CD4-positive, alpha-beta T cell treated with Interleukin-4 for 1 hour (primary cell): ENCODE results near the gene CTTNBP2.

Source experiments
- DNase-seq, 2 donors: peaks; one replicate each; pipeline ENCODE4 v3.0.0-alpha.2; 2020 to 2022

Gene CTTNBP2

DNA sequence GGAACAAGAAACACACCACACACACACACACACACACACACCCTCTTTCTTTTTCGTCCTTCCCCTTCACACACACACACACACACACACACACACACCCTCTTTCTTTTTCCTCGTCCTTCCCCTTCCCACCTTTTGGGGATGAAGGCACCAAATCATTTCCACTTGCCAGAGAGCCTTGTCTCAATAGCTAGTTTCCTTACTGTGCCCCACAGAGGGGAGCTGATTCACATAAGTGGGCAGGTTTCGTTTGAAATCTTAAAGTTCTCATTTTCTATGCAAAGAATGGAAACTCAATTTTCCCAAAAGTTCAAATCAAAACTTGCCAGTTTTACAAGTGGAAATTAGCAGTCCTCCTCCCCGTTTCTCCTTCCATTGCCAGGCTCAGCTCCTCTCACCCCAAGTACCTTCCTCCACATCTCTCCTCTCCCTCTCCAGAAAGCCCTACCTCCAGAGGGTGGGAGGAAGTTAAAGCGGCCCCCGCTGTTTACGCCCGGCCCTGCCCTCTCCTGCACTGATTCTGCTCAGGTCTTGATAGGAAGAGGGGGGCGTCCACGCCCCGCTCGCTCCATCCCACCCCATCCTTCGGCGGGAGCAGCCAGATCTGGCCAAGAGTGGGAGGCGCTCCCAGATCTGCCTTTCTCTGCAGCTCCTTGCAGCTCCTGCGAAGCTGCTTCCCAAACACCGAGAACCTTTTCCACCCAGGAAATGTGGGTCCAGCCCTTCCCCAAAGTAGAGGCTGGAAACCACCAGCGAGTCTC, 1.3 kb downstream of the CTTNBP2 start:
- no peak for DNase-seq

DNA sequence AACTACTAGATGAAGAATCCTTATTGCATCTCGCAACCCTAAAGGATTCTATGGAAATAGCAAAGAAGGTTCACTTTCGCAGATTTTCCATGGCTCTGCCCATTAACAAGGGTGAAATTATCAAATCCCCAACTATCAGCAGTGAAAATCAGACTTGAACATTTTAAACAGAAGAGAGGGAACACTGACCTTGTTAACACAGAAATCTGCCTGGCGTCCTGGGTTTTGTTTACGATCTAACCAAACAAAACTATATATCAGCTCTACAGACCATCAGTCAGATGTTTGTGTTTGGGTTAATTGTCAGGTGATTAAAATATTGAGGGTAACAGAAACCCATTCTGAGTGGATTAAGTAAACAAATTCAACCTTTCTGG, 1.9 kb downstream of the CTTNBP2 start:
- DNase-seq, result no peak

DNA sequence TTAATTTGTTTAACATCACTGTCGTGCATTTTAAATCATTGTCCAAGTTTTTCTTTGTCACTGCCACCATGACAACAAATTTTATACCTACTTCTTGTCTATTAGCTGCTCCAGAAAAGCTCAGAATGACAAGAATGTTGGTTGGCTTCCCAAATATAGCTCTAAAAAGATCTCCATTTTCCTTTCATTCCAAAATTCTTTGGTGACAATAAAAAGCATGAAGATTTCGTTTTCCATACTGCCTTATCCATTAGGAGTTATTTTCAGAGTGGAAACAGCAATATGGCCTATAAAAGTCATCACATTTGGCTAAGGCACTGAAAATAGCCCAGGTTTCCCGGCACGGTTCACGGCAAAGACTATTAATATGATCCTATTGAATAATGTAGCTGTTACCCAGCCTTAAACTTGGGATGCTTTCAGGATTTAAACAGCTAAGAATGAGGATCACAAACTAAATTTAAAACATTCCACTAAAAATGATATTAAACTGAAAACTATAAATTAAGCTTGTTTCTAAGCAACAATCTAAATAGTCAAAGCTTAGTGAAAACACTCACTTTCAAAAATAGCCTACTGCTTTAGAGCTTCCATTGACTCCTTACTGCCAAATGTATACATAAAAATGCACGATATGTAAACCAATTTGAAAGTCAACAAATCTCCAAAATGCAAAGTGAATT, 2.7 kb downstream of the CTTNBP2 start:
- no peak for DNase-seq

DNA sequence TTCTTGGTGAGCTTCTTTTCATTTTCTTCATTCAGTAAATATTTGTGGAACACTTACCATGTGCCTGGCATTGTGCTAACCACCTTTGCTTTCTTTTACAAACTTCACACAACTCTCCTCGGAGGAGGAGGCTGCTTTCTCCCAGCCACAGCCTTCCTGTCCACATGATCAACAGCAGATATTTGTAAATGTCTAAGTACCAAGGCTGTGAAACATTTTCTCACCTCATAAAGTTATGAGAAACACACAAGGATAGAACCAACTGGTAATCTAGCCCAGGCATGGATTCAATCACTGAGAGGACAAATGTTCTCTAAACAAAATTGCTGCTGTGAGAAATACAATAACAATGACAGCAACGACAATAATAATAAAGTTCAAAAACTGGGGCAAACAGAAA, 3.9 kb downstream of the CTTNBP2 start:
- DNase-seq, result no peak

DNA sequence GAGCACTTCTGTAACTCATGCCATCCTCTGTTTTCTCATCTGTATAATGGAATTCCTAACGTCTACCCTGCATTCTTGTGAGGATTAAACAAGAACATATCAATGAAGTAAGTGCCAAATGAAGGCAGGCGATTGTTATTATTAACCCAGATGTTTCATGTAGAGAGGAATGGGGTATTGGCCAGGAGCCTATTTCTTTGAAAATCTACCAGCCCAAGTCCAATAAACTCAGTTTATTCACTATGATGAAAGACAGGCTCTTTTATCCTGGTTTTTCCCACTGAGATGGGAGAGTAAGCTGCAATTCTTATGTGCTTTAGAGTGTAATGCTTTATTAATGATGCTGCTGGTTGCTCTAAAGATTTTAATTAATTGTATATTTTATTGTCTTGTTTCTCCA, 9.6 kb downstream of the CTTNBP2 start:
- no peak for DNase-seq

DNA sequence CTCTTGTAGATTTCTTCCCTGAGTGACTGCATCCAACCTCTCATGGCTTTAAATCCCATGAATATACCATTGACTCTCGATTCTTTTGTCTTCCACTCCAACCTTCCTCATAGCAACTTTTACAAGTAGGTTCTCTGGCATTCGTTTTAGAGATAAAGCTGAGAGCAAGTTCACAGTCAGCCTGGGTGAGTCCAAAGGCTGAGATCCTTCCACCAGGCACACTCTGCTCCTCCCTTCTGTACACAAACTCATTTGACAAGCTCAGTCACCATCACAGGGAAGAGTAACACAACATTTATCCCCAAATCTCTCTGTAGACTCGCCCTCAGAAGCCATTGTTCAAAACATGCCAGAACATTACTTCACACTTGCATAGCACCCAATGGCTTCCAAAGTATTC, 10.9 kb downstream of the CTTNBP2 start:
- no peak for DNase-seq

DNA sequence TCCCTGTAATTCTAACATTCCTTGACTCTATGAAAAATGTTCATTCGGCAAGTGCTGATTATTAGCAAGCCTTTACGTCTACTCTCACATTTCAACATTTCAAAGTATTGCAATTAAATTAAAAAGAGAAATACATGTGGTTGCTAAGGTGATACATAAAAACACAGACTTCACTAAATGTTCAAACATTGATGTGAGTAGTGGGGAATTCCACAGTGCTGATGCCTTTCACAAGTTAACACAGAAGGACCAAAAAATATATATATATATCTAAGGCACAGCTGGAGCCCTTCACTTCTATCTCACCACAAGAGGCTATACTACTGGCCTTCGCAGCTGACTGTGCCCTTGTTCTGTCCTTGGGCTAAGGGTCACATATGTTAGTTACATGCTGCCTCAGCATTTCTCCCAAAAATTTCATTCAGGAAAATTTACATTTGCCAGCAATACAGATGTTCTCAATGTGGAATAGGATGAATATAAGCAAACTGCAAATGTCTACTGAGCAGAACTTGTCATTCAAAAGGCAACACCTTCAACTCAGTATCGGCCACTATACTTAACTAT, 13.9 kb downstream of the CTTNBP2 start:
- no peak for DNase-seq

DNA sequence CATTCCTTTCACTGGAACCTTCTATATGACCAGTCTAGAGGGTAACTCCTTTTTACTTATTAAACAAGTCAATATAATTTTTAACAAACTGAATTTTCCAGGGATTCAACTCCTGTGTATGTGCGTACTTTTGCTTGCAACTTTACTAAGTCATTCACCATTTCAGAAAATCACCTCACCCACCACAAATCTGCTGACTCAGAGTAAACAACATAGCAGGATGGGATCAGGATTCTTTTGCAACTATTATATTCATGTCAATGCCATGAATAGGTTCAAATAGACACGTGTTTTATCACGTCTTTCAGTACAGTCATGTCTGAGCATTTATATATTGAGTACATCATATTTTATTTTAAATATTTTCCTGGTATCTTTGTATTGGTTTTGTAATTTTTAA, 14.5 kb downstream of the CTTNBP2 start:
- no peak for DNase-seq

DNA sequence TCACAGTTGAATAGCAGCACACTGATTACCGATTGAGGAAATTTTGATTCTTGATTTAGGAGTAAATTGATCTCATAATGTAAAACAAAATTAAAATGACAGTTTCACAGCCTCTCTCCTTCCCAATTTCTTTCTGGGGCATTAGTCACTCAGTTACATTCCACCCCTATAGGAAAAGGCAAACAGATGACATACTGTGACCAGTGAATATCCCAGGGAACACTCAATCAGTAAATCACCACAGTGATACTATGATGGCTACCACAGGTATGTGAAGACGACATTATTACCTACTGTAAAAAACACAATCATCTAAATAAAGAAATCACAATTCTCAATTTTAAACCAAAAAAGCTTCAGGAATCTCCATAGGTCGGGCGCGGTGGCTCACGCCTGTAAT, 15.5 kb downstream of the CTTNBP2 start:
- no peak for DNase-seq

DNA sequence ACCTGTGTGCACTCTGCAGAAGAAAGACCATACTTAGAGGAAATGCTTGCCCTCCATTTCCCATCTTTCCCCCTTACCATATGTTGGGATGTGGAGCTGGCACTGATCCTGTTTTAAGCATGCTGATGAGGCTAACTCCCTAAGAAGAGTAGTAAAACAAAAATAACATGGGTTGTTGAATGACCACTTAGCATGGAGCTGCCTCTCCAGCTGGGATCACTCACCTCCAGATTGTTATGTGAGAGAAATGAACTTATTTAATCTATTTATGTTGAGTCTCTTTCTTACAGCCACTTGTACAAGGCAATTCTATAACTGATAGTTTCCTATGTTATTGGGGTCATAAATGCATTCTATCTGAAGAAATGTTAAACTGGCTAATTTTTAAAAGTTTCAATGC, 17.0 kb downstream of the CTTNBP2 start:
- DNase-seq, result no peak

DNA sequence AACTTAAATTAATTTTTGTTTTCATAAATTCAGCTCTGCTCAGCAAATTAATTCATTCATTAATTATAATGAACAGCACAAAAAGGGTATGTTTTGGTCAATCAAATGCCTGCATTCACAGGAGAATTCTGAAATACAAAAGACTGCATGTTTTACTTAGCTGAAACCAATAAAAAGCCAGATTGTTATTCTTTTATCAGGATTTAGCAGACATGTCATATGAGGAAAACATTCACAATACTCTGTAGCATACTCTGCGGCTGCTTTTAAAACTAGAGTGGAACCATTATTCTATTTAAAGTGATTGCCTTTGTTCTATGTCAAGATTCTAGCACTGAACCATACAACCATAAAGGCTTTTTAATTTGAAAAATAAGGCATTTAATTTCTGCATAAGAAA, 19.1 kb downstream of the CTTNBP2 start:
- no peak for DNase-seq

DNA sequence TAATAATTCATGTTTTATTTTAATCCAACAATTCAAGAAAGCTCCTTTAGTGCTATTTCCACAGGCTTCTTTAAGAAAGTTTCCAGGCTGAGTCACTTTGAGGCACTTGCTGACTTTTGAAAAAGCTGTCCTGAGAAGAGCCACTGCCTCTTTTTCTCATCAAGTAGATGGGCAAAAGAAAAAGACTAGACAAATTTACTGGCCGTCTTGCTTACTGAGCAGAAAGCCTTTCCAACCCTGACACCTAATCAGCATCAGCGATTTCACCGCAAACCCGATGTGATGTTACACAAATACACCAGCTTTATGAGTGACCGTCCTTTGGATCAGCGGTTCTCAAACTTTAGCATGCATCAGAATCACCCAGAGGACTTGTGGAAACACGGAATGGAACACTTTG, 24.3 kb downstream of the CTTNBP2 start:
- DNase-seq, result no peak

DNA sequence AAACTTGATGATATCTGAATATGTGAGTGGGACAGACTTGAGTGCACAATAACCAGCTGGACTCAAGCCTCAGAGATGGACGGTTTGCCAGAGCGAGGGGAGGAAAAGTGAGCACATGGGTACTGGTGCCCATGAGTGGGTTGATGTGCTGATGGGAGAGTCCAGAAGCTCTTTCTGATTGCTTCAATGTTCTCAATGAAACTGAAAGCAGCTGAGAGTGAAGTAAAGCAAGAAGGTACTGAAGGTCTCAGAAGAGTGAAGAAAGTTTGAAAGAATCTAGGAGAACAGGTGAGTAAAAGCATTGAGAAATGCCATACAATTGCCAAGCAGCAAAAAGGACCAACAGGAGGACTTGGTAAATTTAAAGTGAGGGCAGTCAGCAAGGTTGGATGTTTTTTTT, 28.6 kb downstream of the CTTNBP2 start:
- no peak for DNase-seq

DNA sequence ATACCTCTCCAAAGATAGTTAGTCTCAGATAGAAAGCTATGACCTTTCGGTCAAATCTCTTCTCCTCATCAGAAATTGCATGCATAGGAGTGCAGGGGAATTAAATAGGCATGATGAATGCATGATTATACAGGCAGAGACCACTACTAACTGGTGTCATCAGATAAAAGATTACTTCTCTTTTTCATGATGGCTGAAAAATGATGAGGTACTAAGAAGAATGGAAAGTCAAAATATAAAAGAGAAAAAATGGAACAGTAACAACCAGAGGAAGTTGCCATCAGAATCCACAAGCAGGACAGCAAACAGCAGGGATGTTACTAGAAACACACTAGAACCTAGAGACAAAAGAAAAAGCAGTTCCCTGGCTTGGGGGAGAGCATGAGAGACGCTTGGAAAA, 31.6 kb downstream of the CTTNBP2 start:
- DNase-seq, result no peak

DNA sequence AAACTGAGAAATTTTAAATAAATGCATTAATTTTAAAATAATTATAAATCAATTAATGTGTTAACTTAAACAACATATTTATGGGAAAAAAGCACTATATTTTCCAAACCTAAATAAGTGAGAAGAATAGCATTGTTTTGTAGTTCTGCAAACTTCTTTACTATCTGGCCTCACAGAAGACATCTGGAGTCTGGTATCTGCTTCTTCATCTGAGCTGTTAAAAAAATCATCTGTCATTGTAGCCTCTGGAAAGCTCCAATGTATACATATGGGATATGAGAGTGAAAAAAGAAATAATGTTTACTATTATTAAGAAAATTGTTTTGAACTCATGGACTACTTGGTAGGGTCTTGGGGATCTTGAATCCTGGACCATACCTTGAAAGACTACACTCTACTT, 32.2 kb downstream of the CTTNBP2 start:
- no peak for DNase-seq

DNA sequence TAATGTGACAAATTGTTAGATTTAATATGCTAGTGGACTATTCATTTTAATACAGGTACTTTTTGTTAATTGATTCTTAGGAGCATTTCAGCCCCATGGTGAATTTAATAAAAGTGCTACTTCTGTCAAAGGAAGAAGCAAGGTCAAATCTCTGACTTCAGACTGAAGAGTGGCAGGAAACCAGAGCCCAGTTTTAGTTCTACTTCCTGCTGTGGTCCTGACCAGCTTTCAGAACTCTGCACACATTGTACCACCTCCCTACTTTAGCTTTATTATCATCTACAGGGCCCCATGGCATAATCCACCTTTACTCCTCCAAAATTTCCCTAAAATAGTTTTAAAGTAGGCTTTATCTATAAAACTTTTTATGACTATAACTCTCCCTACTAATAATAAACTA, 33.7 kb downstream of the CTTNBP2 start:
- DNase-seq, result no peak

DNA sequence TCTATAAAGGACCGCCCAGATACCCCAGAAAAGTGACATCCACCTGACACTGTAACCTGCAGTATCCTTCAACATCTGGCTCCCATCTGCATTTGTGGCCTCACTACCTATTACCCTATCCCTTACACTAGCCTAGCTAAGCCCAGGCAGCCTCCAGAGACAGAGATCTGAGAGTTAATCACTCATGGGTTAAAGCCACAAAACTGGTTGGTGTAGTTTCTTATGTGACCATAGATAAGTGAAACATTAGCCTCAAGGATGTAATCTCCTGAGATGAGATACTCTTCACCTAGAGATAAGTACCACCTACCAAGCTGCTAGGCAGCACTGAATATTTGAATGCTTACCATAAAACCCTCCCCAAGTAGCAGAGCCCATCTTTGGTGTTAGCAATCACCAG, 35.4 kb downstream of the CTTNBP2 start:
- no peak for DNase-seq

DNA sequence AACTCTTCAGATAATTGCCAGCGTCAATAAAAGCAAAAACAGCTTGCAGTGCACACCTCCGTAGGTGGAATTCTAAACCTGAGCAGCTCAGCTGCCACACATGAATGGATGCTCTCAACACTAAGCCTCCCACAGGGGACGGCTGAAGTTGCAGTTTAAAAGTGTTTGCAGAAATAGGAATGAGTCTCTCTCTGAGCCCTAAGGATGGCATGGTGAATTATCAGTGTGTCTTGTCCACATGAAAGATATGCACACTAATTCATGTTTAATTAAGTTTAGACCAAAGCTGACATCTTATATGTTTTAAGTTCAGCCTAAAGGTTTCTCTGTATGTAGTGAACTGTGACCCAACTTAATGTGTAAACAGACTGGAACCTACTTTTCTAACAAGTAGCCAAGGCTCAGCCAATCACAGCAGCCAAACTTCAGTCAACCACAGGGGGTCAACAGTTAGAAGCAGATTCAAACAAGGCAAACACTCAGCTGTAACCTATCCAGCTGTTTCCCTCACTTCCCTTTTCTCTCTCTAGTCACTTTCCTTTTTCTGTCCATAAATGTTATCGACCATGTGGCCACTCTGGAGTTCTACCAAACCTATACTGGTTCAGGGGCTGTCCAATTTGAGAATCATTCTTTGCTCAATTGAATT, 38.1 kb downstream of the CTTNBP2 start:
- DNase-seq, result no peak

DNA sequence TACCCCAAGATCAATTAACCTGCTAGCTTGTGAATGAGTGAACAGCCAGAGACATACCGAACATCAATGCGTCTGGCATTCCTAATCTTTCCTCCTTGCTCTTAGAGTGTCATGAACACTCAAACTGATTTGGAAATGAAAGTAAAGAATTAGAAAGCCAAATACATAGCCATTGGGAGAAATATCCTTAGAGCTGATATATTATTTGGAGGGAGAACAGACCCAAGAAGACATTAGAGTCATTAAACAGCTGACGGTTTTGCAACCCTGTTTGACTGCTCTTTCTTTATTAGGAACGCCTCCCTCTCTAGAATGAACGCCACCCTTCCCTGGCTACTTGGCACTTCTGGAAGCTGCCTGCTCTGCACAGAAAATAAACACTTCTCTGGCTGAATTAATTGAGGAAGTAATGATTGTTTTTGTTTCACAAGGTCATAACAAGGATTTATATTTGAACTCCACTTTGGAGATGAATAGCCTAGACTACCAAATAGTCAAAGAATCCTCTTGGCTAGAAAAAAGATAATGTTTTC, 42.8 kb downstream of the CTTNBP2 start:
- DNase-seq, result no peak

DNA sequence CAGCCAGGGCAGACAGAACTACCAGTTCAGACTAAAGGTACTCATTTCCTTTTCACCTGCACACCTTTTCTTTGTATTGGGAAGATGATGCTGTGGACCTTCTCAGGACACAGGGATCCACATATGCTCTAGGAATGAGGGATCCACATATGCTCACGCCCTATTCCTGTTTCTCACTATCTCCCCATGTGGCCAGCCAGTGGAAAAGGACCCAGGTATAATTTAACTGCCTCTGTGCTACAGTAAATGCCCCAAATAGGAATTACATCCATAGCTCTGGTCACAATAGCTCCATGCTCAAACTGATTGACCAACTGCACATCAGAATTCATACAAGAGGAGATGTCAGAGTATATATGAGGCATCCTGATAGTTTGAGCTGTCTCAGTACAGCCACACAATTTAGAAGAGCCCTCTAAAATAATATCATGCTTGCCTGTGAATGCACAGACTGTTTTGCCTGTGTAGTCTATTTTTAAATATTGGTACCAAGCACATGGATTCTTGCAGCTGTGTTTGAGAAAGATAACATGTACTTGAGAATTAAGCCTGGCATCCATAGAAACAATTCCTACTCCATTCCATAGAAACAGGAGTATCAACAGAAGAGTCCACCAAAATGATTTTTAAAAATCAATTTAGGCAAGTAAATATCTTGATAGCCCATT, 43.7 kb downstream of the CTTNBP2 start:
- DNase-seq, result no peak

DNA sequence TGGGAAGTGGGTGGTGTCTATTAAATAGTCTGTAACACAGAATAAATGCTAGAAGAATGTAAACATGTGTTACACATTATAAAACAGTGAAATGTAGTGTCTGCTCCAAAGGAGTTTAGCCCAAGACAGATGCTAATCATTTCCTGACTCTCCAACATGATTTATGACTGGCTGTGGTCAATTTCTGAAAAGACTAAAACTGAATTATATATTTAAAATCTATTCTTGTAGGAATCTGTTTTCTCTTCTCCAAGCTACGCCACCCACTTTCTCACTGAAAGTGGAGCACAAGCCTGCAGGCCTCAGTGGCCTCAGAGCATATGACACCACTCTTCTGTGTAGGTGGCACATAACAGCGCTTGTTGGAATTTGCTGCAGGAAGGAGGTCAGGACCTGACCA, 44.4 kb downstream of the CTTNBP2 start:
- DNase-seq, result no peak

DNA sequence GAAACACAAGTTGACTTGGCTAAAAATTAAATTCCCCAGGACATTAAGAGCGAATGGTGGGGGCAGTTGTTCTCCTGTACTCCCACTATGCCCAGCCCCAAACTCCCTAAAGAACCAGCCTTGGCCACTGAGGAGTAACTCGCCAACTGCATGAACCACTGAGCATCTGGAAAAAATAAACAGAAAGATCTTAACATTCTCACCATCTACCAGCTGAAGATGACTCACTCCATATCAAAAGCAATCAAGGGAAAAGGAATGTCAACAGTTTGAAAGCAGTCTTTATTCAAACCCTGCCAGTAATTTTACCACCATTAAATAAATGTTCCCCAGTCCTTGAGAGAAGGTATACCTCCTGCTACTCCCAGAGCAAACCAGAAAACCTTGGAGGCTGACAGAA, 45.4 kb downstream of the CTTNBP2 start:
- no peak for DNase-seq

DNA sequence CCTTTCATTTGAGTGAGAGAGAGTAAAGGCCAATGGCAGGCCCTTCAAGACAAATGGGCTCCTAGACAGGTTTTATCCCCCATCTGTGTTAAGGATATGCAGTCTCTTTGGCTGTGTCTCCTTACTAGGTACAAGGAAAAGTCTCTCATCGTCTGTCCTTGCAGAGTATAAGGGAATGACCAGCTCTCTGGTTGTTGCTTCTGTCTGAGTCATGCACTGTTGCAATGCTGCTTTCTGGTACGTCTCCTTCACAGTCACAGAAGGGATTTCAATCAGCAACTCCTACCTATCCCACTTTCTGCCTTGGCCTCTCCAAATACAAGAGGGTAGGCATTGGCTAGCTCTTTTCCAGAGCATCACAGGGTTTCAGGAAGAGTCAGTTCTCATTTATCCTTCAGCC, 48.1 kb downstream of the CTTNBP2 start:
- DNase-seq, result no peak
